Measurements from ENCODE around the gene KCNF1.
"Not testable (repeated sequence)": the region's sequence is repeated elsewhere in the genome, so short reads cannot be mapped to it uniquely, and the experiment has no call there.

Gene KCNF1

GRCh38 chr2:10946394-10946793, 34.7 kb downstream of the KCNF1 start:
- ATAC-seq, result no peak
- no peak for DNase-seq

- ATAC-seq (no peak), DNase-seq (no peak)
Observed at GRCh38 chr2:10947005-10947440, 35.3 kb downstream of the KCNF1 start.

- ATAC-seq (no peak), DNase-seq (no peak)
Observed at GRCh38 chr2:10947446-10948187, 35.9 kb downstream of the KCNF1 start.

- DNase-seq (no peak), ATAC-seq (no peak)
Observed at GRCh38 chr2:10948188-10948564, 36.4 kb downstream of the KCNF1 start.

- ATAC-seq (no peak), DNase-seq (no peak)
Observed at GRCh38 chr2:10948606-10949230, 37.0 kb downstream of the KCNF1 start.

GRCh38 chr2:10949835-10950234, 38.1 kb downstream of the KCNF1 start:
- no peak for ATAC-seq
- no peak for DNase-seq

GRCh38 chr2:10951558-10952414, 40.1 kb downstream of the KCNF1 start:
- no peak for DNase-seq
- ATAC-seq, result no peak

- DNase-seq (no peak), ATAC-seq (no peak)
Observed at GRCh38 chr2:10954416-10954815, 42.7 kb downstream of the KCNF1 start.

GRCh38 chr2:10954856-10955818, 43.4 kb downstream of the KCNF1 start:
- DNase-seq, result no peak
- no peak for ATAC-seq

- DNase-seq (no peak), ATAC-seq (no peak)
Observed at GRCh38 chr2:10956006-10956790, 44.5 kb downstream of the KCNF1 start.

GRCh38 chr2:10957391-10957790, 45.7 kb downstream of the KCNF1 start:
- no peak for DNase-seq

GRCh38 chr2:10958452-10958851, 46.7 kb downstream of the KCNF1 start:
- DNase-seq, ATAC-seq: not testable (repeated sequence)

More at GRCh38 chr2:10957391-10957790, 45.7 kb downstream of the KCNF1 start:
- no peak for ATAC-seq

- no peak for ATAC-seq
Observed at GRCh38 chr2:10960606-10961489, 49.1 kb downstream of the KCNF1 start.

GRCh38 chr2:10961490-10961875, 49.7 kb downstream of the KCNF1 start:
- no peak for ATAC-seq
- DNase-seq, result no peak

More at GRCh38 chr2:10960606-10961489, 49.1 kb downstream of the KCNF1 start:
- no peak for DNase-seq

GRCh38 chr2:10962004-10962403, 50.3 kb downstream of the KCNF1 start:
- no peak for ATAC-seq
- no peak for DNase-seq

GRCh38 chr2:10963155-10963554, 51.4 kb downstream of the KCNF1 start:
- no peak for DNase-seq

More at GRCh38 chr2:10963155-10963554, 51.4 kb downstream of the KCNF1 start:
- ATAC-seq, result no peak
